ENCODE results near the gene VILL.
"Not testable (repeated sequence)": the region's sequence is repeated elsewhere in the genome, so short reads cannot be mapped to it uniquely, and the experiment has no call there.

Gene VILL

DNA sequence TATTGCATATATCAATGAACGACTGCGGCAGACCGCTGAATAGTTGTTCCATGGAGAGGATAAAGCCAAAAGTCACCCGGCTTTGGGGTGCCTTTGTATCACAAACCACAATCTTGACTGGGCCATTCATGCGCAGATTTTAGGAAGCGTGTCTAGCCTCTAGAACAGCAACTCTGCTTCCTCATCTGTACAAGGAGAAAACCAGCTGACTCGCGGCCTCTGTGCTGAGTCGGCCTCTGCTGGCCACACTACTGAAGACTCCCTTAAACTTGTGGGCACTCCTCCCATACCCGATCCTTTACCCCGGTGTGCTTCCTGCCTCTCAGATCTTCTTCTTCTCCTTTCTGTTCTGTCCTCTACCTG is 49.3 kb downstream of the VILL start:
- DNase-seq: peak; percentile 86

DNA sequence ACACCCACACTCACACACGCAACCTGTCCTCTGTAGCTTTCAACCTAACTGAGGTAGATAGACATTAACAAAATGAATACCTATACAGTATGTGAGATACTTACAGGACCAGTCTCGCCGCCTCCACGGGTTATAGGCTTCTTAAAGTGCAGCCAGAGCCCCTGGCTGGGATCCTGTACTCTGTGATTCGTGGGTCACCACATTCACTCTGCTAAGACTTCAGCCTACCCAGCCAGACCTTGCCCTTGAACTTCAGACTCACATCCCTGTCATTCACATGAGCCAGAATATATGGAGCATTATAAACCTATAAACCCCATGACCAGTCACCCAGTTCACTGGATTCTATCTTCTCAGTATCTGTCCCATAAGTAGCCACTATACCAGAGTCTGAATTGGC is 49.8 kb downstream of the VILL start:
- DNase-seq: no peak

DNA sequence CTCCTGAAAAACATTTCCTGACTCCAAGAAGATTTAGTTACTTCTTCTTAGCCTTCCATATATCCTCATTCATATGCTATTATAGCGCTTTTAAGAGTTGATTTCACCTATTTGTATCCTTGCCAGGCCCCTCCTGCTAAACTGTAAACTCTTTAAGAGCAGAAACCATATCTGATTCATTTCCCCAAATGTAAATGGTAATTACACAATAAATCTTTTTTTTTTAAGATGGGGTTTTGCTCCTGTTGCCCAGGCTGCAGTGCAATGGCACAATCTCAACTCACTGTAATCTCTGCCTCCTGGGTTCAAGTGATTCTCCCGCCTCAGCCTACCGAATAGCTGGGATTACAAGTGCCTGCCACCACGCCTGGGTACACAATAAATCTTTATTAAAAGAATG is 52.9 kb downstream of the VILL start:
- no peak for DNase-seq

DNA sequence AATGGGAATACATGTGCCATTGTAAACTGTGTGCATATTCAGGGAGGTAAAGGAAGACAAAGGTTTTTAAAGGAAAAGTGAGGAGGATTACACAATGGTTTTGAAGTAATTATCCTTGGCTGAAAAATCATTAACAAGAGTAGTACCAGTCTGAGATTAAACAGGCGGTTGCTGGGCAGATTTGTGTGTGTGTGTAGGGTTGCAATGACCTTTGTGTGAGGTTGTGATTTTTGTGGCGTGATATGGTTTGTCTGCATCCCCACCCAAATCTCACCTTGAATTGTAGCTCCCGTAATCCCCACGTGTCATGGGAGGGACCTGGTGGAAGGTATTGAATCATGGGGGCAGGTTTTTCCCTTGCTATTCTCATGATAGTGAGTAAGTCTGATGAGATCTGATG is 55.4 kb downstream of the VILL start:
- no peak for DNase-seq

- DNase-seq: no peak
Observed at GRCh38 chr3:38046821-38047220, 56.2 kb downstream of the VILL start.

GRCh38 chr3:38047896-38048295 is 57.3 kb downstream of the VILL start:
- DNase-seq: no peak

DNA sequence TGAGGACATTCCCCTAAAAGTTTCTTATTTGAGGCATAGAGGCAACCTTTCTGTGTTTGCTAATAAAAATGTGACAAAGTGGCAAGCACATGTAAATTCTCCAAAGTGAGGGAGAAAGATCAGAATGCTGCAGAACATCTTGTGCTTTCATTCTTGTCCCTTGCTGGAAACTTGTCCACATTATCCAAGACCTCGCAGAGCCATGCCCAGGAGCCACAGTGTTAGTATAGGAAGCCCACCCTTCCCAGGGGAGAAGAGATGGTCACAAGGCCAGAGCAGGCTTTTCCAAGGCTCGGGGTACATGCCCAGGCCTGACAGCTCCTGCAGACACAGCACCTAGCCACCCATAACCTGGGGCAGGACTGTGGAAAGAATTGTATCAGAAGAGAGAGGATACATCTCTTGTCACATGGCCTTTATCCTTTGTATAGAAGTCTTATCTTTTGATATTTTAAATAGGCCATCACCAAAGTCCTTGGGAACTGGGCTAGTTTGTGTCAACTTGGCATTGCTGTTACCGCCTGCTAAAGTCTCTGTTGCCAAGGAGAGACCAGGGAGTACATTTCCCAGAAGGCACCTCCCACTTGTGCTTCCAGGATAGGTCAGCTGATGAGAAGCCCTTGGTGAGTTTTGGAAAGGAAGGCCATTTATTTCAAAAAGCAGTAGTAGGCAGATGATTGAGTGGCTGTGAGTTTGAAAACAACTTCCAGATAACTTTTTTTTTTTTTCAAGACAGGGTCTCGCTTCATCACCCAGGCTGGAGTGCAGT is 59.0 kb downstream of the VILL start:
- DNase-seq: no peak

DNA sequence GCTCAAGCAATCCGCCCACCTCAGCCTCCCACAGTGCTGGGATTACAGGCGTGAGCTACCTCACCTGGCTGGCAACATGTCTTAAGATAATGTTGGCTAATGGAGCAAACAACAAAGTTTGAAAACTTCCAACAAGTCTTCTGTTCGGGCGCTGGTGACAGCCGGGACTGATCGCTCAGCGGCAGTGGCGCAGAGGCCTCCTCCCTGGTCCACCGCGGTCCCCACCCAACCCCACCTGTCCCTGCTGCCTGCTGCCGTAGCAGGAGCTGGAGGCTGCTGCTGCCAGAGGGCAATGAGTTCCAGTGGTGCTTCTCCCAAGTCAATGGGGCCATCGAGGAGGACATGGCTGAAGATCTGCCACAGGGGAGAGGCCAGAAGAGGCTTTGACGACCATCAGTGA is 60.5 kb downstream of the VILL start:
- DNase-seq: no peak

GRCh38 chr3:38053286-38053685 is 62.7 kb downstream of the VILL start:
- DNase-seq: not testable (repeated sequence)

DNA sequence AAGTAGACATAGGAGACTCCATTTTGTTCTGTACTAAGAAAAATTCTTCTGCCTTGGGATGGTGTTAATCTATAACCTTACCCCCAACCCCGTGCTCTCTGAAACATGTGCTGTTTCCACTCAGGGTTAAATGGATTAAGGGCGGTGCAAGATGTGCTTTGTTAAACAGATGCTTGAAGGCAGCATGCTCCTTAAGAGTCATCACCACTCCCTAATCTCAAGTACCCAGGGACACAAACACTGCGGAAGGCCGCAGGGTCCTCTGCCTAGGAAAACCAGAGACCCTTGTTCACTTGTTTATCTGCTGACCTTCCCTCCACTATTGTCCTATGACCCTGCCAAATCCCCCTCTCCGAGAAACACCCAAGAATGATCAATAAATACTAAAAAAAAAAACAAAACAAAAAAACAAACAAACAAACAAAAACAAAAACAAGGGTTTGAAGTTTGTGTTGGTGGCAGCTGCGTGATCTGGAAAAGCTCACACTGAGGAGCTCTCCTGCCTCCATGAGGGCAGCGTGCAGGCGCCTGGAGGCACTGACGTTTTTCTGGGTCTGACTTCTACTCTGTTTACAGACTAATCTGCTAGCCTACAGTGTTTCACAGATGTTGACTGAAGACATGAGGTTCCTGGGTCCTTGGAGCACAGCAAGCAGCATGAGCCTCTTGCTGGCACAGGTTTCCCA is 63.4 kb downstream of the VILL start:
- DNase-seq: not testable (repeated sequence)

DNA sequence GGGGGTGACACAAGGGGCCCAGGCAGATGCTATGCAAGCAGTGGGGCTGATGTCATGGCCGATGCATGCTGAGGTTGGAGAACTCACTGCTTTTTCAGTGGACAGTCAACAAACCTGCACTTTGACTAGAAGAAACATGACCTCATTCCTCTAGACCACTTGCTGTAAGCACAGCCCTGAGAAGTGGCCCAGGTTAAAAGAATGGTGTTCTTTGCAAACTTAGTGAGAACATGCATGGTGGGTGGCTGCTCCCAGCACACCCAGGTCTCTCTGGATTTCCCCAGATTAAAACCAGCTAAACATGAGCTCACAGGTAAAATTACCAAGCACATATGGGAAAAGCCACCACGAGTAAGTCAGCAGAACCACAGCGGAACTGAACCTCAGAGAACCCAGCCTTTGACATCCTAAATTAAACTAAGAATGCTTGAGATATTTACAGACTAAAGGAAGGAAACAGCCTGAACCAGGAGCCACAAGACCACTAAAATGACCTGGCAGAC is 64.0 kb downstream of the VILL start:
- no peak for DNase-seq
